GM12801 (cell line): ENCODE measurements around the gene MAPKBP1.

Experiments used
- TF ChIP-seq, protein P1 (sequence below): IDR thresholded peaks from one replicate; pipeline ENCODE4 v1.5.1; 2011; ENCODE audit warnings: control low read depth; ENCODE audit not compliant: insufficient read length; ENCODE audit errors: extremely low read depth

The MAPKBP1 gene

GRCh38 chr15:41817781-41818180 is 43.5 kb downstream of the MAPKBP1 start:
- TF ChIP-seq, protein P1, sequence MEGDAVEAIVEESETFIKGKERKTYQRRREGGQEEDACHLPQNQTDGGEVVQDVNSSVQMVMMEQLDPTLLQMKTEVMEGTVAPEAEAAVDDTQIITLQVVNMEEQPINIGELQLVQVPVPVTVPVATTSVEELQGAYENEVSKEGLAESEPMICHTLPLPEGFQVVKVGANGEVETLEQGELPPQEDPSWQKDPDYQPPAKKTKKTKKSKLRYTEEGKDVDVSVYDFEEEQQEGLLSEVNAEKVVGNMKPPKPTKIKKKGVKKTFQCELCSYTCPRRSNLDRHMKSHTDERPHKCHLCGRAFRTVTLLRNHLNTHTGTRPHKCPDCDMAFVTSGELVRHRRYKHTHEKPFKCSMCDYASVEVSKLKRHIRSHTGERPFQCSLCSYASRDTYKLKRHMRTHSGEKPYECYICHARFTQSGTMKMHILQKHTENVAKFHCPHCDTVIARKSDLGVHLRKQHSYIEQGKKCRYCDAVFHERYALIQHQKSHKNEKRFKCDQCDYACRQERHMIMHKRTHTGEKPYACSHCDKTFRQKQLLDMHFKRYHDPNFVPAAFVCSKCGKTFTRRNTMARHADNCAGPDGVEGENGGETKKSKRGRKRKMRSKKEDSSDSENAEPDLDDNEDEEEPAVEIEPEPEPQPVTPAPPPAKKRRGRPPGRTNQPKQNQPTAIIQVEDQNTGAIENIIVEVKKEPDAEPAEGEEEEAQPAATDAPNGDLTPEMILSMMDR = no peak

GRCh38 chr15:41819455-41820050 is 45.3 kb downstream of the MAPKBP1 start:
- TF ChIP-seq, protein P1 = no peak

- TF ChIP-seq, protein P1 = no peak
These were observed 46.6 kb downstream of the MAPKBP1 start for GRCh38 chr15:41820791-41821423.

GRCh38 chr15:41821831-41822230 is 47.5 kb downstream of the MAPKBP1 start:
- TF ChIP-seq, protein P1 = no peak

- TF ChIP-seq, protein P1 = no peak
These were observed 48.2 kb downstream of the MAPKBP1 start for GRCh38 chr15:41822471-41822870.

DNA sequence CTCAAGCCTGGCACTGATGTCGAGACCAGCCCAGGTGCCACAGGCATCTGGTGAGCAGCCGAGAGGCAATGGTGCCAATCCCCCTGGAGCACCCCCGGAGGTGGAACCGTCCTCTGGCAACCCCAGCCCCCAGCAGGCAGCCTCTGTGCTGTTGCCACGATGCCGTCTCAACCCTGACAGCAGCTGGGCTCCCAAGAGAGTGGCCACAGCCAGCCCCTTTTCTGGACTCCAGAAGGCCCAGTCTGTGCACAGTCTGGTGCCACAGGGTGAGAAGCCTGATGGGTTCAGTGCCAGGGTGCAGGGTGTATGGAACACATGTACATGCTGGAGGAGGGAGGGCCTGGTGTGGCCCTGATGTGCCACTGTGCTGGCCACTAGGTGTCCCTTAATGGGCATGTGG is 48.7 kb downstream of the MAPKBP1 start:
- TF ChIP-seq, protein P1 = no peak

DNA sequence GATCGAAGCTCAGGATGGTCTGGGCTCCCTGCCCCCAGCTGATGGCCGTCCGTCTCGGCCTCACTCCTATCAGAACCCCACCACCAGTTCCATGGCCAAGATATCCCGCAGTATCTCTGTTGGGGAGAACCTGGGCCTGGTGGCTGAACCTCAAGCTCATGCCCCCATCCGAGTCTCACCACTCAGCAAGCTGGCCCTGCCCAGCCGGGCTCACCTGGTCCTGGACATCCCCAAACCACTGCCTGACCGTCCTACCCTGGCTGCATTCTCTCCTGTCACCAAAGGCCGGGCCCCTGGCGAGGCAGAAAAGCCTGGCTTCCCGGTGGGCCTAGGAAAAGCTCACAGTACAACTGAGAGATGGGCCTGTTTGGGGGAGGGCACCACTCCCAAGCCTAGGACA is 49.2 kb downstream of the MAPKBP1 start:
- TF ChIP-seq, protein P1 = no peak
